K562 (cell line): ENCODE results near the gene ARHGAP22. TPM values are rescaled to one million over a fixed set of nuclear protein-coding genes. Genes with fewer than 3 reads are reported as not detected.
A peak's percentile ranks its signal among the peaks of the same experiment; 100 is the strongest.

ENCODE experiments used
- ATAC-seq: fragments of 200-7000 bp; cut with Tn5 transposase; 3 replicates; pipeline ENCODE4 v1.9.1; 2020; ENCODE audit warnings: moderate library complexity
- BruUV-seq: library from RNA; stranded (reverse); fragments of 400-500 nt; replicated peaks from 2 replicates; lab custom pipeline; 2021; lab: Mats Ljungman, UMichigan
- CTCF ChIA-PET: fragments of 300-600 bp; formaldehyde crosslinking; extraction: SDS; loops from one replicate; lab custom pipeline; 2021; ENCODE audit warnings: low intra/inter-chr PET ratio; lab: Yijun Ruan, JAX
- POLR2A ChIA-PET: fragments of 300-600, 350-650 bp; sonication (Branson Sonifier 250); formaldehyde crosslinking; extraction: SDS; loops from one replicate; lab custom pipeline; 2021; ENCODE audit warnings: antibody characterized with exemption, inconsistent platforms; lab: Yijun Ruan, JAX
- DNase-seq, 4 experiments: peaks; one replicate each; pipeline versions ENCODE4 v3.0.0 to v3.0.0-alpha.2; 2011 to 2018; ENCODE audit warnings: low spot score in 3 of 4, mixed read lengths in 3 of 4; ENCODE audit errors: extremely low read depth in 1 of 4
- FAIRE-seq: peaks from 2 replicates; lab custom pipeline; 2011; peaks lifted over from hg19 to GRCh38; lab: Jason Lieb, UNC
- H2AFZ ChIP-seq: 2 replicates; pipeline ENCODE4 v1.6.0; 2011; ENCODE audit warnings: low read depth, low read length, control low read depth, inconsistent platforms
- H3K27ac ChIP-seq: fragments of 200-600 bp; 3 replicates; pipeline ENCODE4 v1.8.0; 2011; ENCODE audit warnings: low read depth, mild to moderate bottlenecking, control low read depth, inconsistent platforms, low read length, moderate library complexity, mixed read lengths; ENCODE audit errors: extremely low read depth
- H3K27me3 ChIP-seq, 2 experiments: fragments of 300-600 bp in 1 of 2; 2 replicates in 1 of 2; 3 replicates in 1 of 2; pipeline versions ENCODE4 v1.6.0 to v1.8.0; 2011; ENCODE audit warnings: inconsistent platforms in 2 of 2, low read length in 2 of 2, mild to moderate bottlenecking in 1 of 2, mixed read lengths in 1 of 2, moderate library complexity in 1 of 2; ENCODE audit not compliant: control insufficient read depth in 2 of 2, insufficient read depth in 2 of 2
- H3K36me3 ChIP-seq: fragments of 300-600 bp; 3 replicates; pipeline ENCODE4 v1.8.0; 2011; ENCODE audit warnings: mild to moderate bottlenecking, low read length, inconsistent platforms; ENCODE audit not compliant: control insufficient read depth, insufficient read depth
- H3K4me1 ChIP-seq, 2 experiments: fragments of 200-600 bp in 1 of 2; replicated peaks in 1 of 2; 2 replicates in 1 of 2; 3 replicates in 1 of 2; pipeline versions ENCODE4 v1.5.1 to v1.8.0; 2011; ENCODE audit warnings: inconsistent platforms in 2 of 2, low read length in 2 of 2, mild to moderate bottlenecking in 1 of 2, mixed read lengths in 1 of 2, moderate library complexity in 1 of 2; ENCODE audit not compliant: control insufficient read depth in 2 of 2, insufficient read depth in 2 of 2
- H3K4me2 ChIP-seq: 2 replicates; pipeline ENCODE4 v1.6.1; 2011; ENCODE audit warnings: low read length, control low read depth, inconsistent platforms, mixed read lengths; ENCODE audit not compliant: insufficient read depth
- H3K4me3 ChIP-seq: fragments of 200-600 bp; sonication (generic), shearing (Covaris generic); 2 replicates; pipeline ENCODE4 v1.5.1; 2016; ENCODE audit warnings: control low read depth, inconsistent platforms
- H3K79me2 ChIP-seq: fragments of 200-600 bp; 3 replicates; pipeline ENCODE4 v1.8.0; 2011; ENCODE audit warnings: low read length, inconsistent platforms; ENCODE audit not compliant: control insufficient read depth, insufficient read depth
- H3K9ac ChIP-seq, 2 experiments: 2 replicates each; pipeline versions ENCODE4 v1.6.0 to v1.6.1; 2011; ENCODE audit warnings: low read depth in 2 of 2, low read length in 2 of 2, control low read depth in 1 of 2, inconsistent platforms in 1 of 2, mild to moderate bottlenecking in 1 of 2, mixed read lengths in 1 of 2; ENCODE audit not compliant: insufficient read depth in 1 of 2
- H3K9me1 ChIP-seq: one replicate; pipeline ENCODE4 v1.6.0; 2011; ENCODE audit warnings: inconsistent platforms, mild to moderate bottlenecking, low read length, moderate library complexity; ENCODE audit not compliant: control insufficient read depth, insufficient read depth
- H3K9me3 ChIP-seq: replicated peaks from 2 replicates; pipeline ENCODE4 v1.5.1; 2011; ENCODE audit warnings: low read depth, low read length, inconsistent platforms; ENCODE audit not compliant: control insufficient read depth, insufficient read depth
- H4K20me1 ChIP-seq: replicated peaks from 2 replicates; pipeline ENCODE4 v1.6.1; 2011; ENCODE audit warnings: low read length, inconsistent platforms, mixed read lengths; ENCODE audit not compliant: control insufficient read depth, insufficient read depth
- BCL6 ChIP-seq: fragments of 250-450 bp; sonication (Bioruptor Pico); IDR thresholded peaks from 2 replicates; pipeline ENCODE4 v1.4.0; 2020
- C11orf30 ChIP-seq: fragments of 450-650 bp; IDR thresholded peaks from 2 replicates; pipeline ENCODE4 v1.6.1; 2016; ENCODE audit warnings: low read depth, mild to moderate bottlenecking
- CAMTA2 ChIP-seq: fragments of 250-450 bp; sonication (Bioruptor Pico); conservative IDR thresholded peaks from 2 replicates; pipeline ENCODE4 v1.5.1; 2022
- KDM1A ChIP-seq, 2 experiments: fragments of 450-650 bp; IDR thresholded peaks; 2 replicates each; pipeline ENCODE4 v1.6.1; 2016; ENCODE audit warnings: mild to moderate bottlenecking in 2 of 2
- MAFG ChIP-seq: fragments of 450-650 bp; conservative IDR thresholded peaks from 2 replicates; pipeline ENCODE4 v1.6.1; 2016; ENCODE audit warnings: missing genetic modification characterization, missing compliant biosample characterization
- NCOR1 ChIP-seq: fragments of 450-650 bp; IDR thresholded peaks from 2 replicates; pipeline ENCODE4 v1.6.1; 2016; ENCODE audit warnings: mild to moderate bottlenecking, moderate library complexity
- RBM25 ChIP-seq: fragments of 200-400 bp; formaldehyde crosslinking; IDR thresholded peaks from 2 replicates; pipeline ENCODE4 v1.6.1; 2018; ENCODE audit warnings: low read length, low read depth, moderate library complexity; ENCODE audit not compliant: severe bottlenecking
- ZBTB8A ChIP-seq: fragments of 450-650 bp; IDR thresholded peaks from 2 replicates; pipeline ENCODE4 v1.6.1; 2018; ENCODE audit warnings: mild to moderate bottlenecking, moderate library complexity; ENCODE audit not compliant: partially characterized antibody
- ZNF146 ChIP-seq: IDR thresholded peaks from one replicate; pipeline ENCODE4 v1.6.1; 2018; ENCODE audit warnings: missing compliant biosample characterization; ENCODE audit not compliant: unreplicated experiment
- ZNF316 ChIP-seq: fragments of 450-650 bp; IDR thresholded peaks from 2 replicates; pipeline ENCODE4 v1.6.1; 2016
- WGBS: fragments of 100-300 bp; shearing (Covaris generic); methylation state at CpG from one replicate; pipeline ENCODE4 v1.1.6; 2016; ENCODE audit warnings: low coverage, mixed read lengths; ENCODE audit not compliant: insufficient coverage; ENCODE audit errors: missing lambda C conversion rate; 5-methylcytosine and 5-hydroxymethylcytosine counted together
- in situ Hi-C: fragments of 300-500 bp; cut with MboI; formaldehyde crosslinking; loops from 4 replicates; pipeline ENCODE4 v1.15.0; 2018; ENCODE audit warnings: inconsistent platforms, mixed read lengths
- intact Hi-C: fragments of 100-400 bp; cut with micrococcal nuclease; formaldehyde crosslinking; loops from 2 replicates; pipeline ENCODE4 v1.14.2; 2022
- polyA plus RNA-seq, 8 experiments: library from polyadenylated mRNA; depleted of rRNA in 4 of 8; stranded (reverse) in 5 of 8; unstranded in 3 of 8; fragments of >200 nt; fragmentation: Nextera tagmentation in 2 of 8; fragmentation: Illumina TruSeq in 1 of 8; extraction: Ambion mirVana in 2 of 8; extraction: Trizol in 1 of 8; gene quantifications; 2 replicates each; pipeline versions ENCODE4 v1.2.1 to v1.2.3, GENCODE V29; 2011 to 2014; ENCODE audit warnings: inconsistent platforms in 1 of 8, missing spikeins in 1 of 8
- total RNA-seq, 7 experiments: library from RNA; depleted of rRNA in 6 of 7; stranded (reverse); fragments of >200 nt in 6 of 7; fragmentation: Illumina TruSeq in 2 of 7; extraction: Trizol in 2 of 7; gene quantifications; 2 replicates each; pipeline versions ENCODE4 v1.2.1 to v1.2.3, GENCODE V29; 2011 to 2021; ENCODE audit warnings: low replicate concordance in 1 of 7

The ARHGAP22 gene
- total and polyA plus RNA-seq, 9 of the 15 experiments (the other 6 are each of a cell fraction or from before 2014, with no cell fraction given): 1.3 to 28.1 (median 12.7) TPM

DNA sequence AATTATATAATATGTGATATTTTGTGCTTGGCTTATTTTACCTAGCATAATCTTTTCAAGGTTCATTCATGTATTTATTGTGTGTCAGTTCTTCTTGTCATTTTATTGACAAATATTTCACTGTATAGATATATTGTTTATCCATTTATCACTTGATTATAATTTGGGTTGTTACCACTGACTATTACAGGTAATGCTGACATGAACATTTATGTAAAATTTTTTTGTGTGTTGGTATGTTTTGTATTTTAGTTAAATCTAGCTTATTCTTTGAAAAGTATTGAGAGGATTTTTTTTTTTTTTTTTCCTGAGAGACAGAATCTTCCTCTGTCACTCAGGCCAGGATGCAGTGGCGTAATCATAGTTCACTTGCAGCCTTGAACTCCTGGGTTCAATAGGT lies 190.7 kb downstream of the ARHGAP22 start:
- Histone ChIP-seq H3K4me3 (no peak overlapping the region), H3K9ac (no peak overlapping the region), H3K79me2 (no peaks in the 10 kb centered on the region), H3K9me3 (peaks cover 4% of the 10 kb centered on the region), H4K20me1 (no peaks in the 10 kb centered on the region), H3K27me3 (no peaks in the 10 kb centered on the region), H3K36me3 (peaks cover 36% of the 10 kb centered on the region), H3K9me1 (no peaks in the 10 kb centered on the region), H2AFZ (no peak overlapping the region), H3K27ac (no peak overlapping the region), H3K4me2 (no peak overlapping the region), H3K4me1 (peaks cover 0 to 19% of the 10 kb centered on the region in 2 experiments; a peak in 3 of 5 replicates)
- 100% methylated on average over 1 of the region's 1 CpG for WGBS
- no peak for TF ChIP-seq CAMTA2 (CRISPR knock-in tag)
- TF ChIP-seq MAFG (tag): peak; percentile 19
- TF ChIP-seq C11orf30: peak; percentile 67; the same call in 1 of the 2 replicates
- TF ChIP-seq ZBTB8A: peak; percentile 21
- peak; percentile 84 for TF ChIP-seq ZNF316
- ChIA-PET CTCF (no interaction called here), POLR2A (interaction anchor here (0.6 to 0.7 kb wide), 2 partner anchors 11 to 197 kb away, joined by 3 to 4 read pairs; no protein-coding TSS in a partner anchor)
- intact Hi-C loops (no loop called here), in situ Hi-C loops (no loop called here)
- FAIRE-seq: no peak
- BruUV-seq: no TSS peak
- no peak for DNase-seq
- no peak for ATAC-seq

DNA sequence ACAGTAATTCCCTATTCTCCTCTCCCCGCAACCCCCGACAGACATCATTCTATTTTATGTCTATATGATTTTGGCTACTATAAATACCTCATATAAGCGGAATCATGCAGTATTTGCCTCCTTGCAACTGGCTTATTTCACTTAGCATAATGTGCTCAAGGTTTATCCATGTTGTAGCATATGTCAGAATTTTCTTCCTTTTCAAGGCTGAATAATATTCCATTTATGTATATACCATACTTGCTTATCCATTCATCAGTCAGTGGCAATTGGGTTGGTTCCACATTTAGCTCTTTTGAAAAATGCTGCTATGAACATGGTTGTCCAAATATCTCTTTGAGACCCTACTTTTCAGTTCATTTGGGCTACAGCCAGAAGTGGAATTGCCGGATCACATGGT lies 191.9 kb downstream of the ARHGAP22 start:
- peaks cover 4% of the 10 kb centered on the region for H3K9me3 ChIP-seq
- H3K27ac ChIP-seq: no peak overlapping the region
- H3K9me1 ChIP-seq: no peaks in the 10 kb centered on the region
- CTCF ChIA-PET: no interaction called here
- H3K36me3 ChIP-seq: peaks cover 36% of the 10 kb centered on the region
- no peak overlapping the region for H3K4me3 ChIP-seq
- no peaks in the 10 kb centered on the region for H4K20me1 ChIP-seq
- no TSS peak for BruUV-seq
- POLR2A ChIA-PET: no interaction called here
- intact Hi-C loops: no loop called here
- no peak for FAIRE-seq
- no peaks in the 10 kb centered on the region for H3K27me3 ChIP-seq
- H3K4me2 ChIP-seq: no peak overlapping the region
- H3K9ac ChIP-seq: no peak overlapping the region
- no peaks in the 10 kb centered on the region for H3K79me2 ChIP-seq
- peaks cover 0 to 14% of the 10 kb centered on the region in 2 experiments; a peak in 2 of 5 replicates for H3K4me1 ChIP-seq
- TF ChIP-seq BCL6 (CRISPR knock-in tag): no peak
- no peak for TF ChIP-seq NCOR1
- peak; percentile 80 for TF ChIP-seq RBM25
- 0 out of 4 replicates have a peak, but pooled peaks of 1 of the 2 experiments have one; percentile 29 for TF ChIP-seq KDM1A (IDR thresholded peaks at IDR 0.05)
- TF ChIP-seq ZNF146: peak; percentile 86
- H2AFZ ChIP-seq: no peak overlapping the region
- no peak for ATAC-seq
- 95% methylated on average over 4 of the region's 4 CpGs for WGBS
- in situ Hi-C loops: no loop called here
- no peak for DNase-seq
